Calu3 (cell line): ENCODE measurements around the gene EHMT2. TPM values are rescaled to one million over a fixed set of nuclear protein-coding genes. Genes with fewer than 3 reads are reported as not detected.

Source experiments
- BruUV-seq: library from RNA; stranded (reverse); fragments of 400-500 nt; replicated peaks from 2 replicates; lab custom pipeline; 2021; lab: Mats Ljungman, UMichigan
- CTCF ChIA-PET: fragments of 300-600 bp; sonication (Branson Sonifier 250); formaldehyde crosslinking; loops from one replicate; lab custom pipeline; 2022; ENCODE audit warnings: antibody characterized with exemption; lab: Charles Lee
- DNase-seq: peaks from one replicate; pipeline ENCODE4 v3.0.0; 2022
- H3K27ac Mint-ChIP-seq: one replicate; pipeline ENCODE4 v1.8.0; 2022; ENCODE audit warnings: mixed read lengths; ENCODE audit not compliant: unreplicated experiment
- H3K27me3 Mint-ChIP-seq: one replicate; pipeline ENCODE4 v1.8.0; 2022; ENCODE audit warnings: mixed read lengths; ENCODE audit not compliant: unreplicated experiment
- H3K36me3 Mint-ChIP-seq: one replicate; pipeline ENCODE4 v1.8.0; 2022; ENCODE audit warnings: mild to moderate bottlenecking, moderate library complexity, mixed read lengths; ENCODE audit not compliant: insufficient read depth, unreplicated experiment
- H3K4me1 Mint-ChIP-seq: one replicate; pipeline ENCODE4 v1.8.0; 2022; ENCODE audit warnings: mild to moderate bottlenecking, low read depth, mixed read lengths; ENCODE audit not compliant: unreplicated experiment
- H3K4me3 Mint-ChIP-seq: one replicate; pipeline ENCODE4 v1.8.0; 2022; ENCODE audit warnings: mild to moderate bottlenecking, low read depth, moderate library complexity, mixed read lengths; ENCODE audit not compliant: unreplicated experiment
- H3K9me3 Mint-ChIP-seq: one replicate; pipeline ENCODE4 v1.8.0; 2022; ENCODE audit warnings: low read depth, mixed read lengths; ENCODE audit not compliant: unreplicated experiment
- CTCF ChIP-seq: fragments of 200-600 bp; IDR thresholded peaks from one replicate; pipeline ENCODE4 v1.8.0; 2022; ENCODE audit warnings: antibody characterized with exemption; ENCODE audit not compliant: unreplicated experiment
- intact Hi-C: fragments of 100-400 bp; cut with micrococcal nuclease; formaldehyde crosslinking; loops from one replicate; pipeline ENCODE4 v1.10.0; 2022; ENCODE audit not compliant: unreplicated experiment
- total RNA-seq: library from RNA; stranded (reverse); gene quantifications from 2 replicates; pipeline ENCODE4 v1.2.3, GENCODE V29; 2022

Gene EHMT2
- total RNA-seq, 1 experiment from 2014 or later: 138 TPM

- H3K4me1 Mint-ChIP-seq: peaks cover 3% of the 10 kb centered on the region
- no TSS peak for BruUV-seq
- CTCF ChIA-PET: no interaction called here
- TF ChIP-seq CTCF: no peak
- H3K27me3 Mint-ChIP-seq: no peaks in the 10 kb centered on the region
- DNase-seq: no peak
- H3K9me3 Mint-ChIP-seq: no peaks in the 10 kb centered on the region
- no peak overlapping the region for H3K27ac Mint-ChIP-seq
- peaks cover 74% of the 10 kb centered on the region for H3K36me3 Mint-ChIP-seq
- intact Hi-C loops: no loop called here
- H3K4me3 Mint-ChIP-seq: no peak overlapping the region
Observed at GRCh38 chr6:31886541-31886991, 10.9 kb downstream of the EHMT2 start.

GRCh38 chr6:31884528-31885035, 12.9 kb downstream of the EHMT2 start:
- H3K4me3 Mint-ChIP-seq: no peak overlapping the region

GRCh38 chr6:31883676-31884075, 13.8 kb downstream of the EHMT2 start:
- Mint-ChIP-seq H3K4me1 (peaks cover 24% of the 10 kb centered on the region), H3K27ac (no peak overlapping the region), H3K36me3 (peaks cover 82% of the 10 kb centered on the region), H3K4me3 (no peak overlapping the region), H3K27me3 (no peaks in the 10 kb centered on the region), H3K9me3 (no peaks in the 10 kb centered on the region)
- TF ChIP-seq CTCF: no peak
- no TSS peak for BruUV-seq
- CTCF ChIA-PET: no interaction called here
- no peak for DNase-seq
- intact Hi-C loops: no loop called here

More at GRCh38 chr6:31884528-31885035, 12.9 kb downstream of the EHMT2 start:
- no peaks in the 10 kb centered on the region for H3K9me3 Mint-ChIP-seq
- no peak for DNase-seq
- peaks cover 82% of the 10 kb centered on the region for H3K36me3 Mint-ChIP-seq
- BruUV-seq: no TSS peak
- intact Hi-C loops: no loop called here
- H3K4me1 Mint-ChIP-seq: peaks cover 14% of the 10 kb centered on the region
- TF ChIP-seq CTCF: no peak
- CTCF ChIA-PET: interaction anchor here (0.6 kb wide), 1 partner anchor 22 kb away, joined by 4 read pairs; the partner anchor contains the start of gene NEU1
- no peak overlapping the region for H3K27ac Mint-ChIP-seq
- H3K27me3 Mint-ChIP-seq: no peaks in the 10 kb centered on the region

GRCh38 chr6:31882344-31882743, 15.2 kb downstream of the EHMT2 start:
- intact Hi-C loops: no loop called here
- no peak overlapping the region for H3K4me3 Mint-ChIP-seq

More at GRCh38 chr6:31882344-31882743, 15.2 kb downstream of the EHMT2 start:
- CTCF ChIA-PET: interaction anchor here (0.6 to 0.7 kb wide), 3 partner anchors 33 to 578 kb away, joined by 3 to 7 read pairs (median 5); no protein-coding TSS in a partner anchor
- BruUV-seq: no TSS peak
- Mint-ChIP-seq H3K27ac (no peak overlapping the region), H3K4me1 (peaks cover 37% of the 10 kb centered on the region), H3K27me3 (no peaks in the 10 kb centered on the region), H3K36me3 (peaks cover 86% of the 10 kb centered on the region), H3K9me3 (no peaks in the 10 kb centered on the region)
- no peak for DNase-seq
- TF ChIP-seq CTCF: no peak
